ENCODE measurements around the gene NETO2. TPM values are rescaled to one million over a fixed set of nuclear protein-coding genes. Genes with fewer than 3 reads are reported as not detected.

NETO2 gene
- total RNA-seq, 1 experiment from 2014 or later, result 28.6 TPM

GRCh38 chr16:47055136-47055885, 88.4 kb downstream of the NETO2 start:
- Histone ChIP-seq H2BK20ac (ENCODE audit: low read depth, low read length, poor library complexity, severe bottlenecking) (no peak overlapping the region), H2AFZ (ENCODE audit: low read length) (no peak overlapping the region), H2BK5ac (ENCODE audit: insufficient read length, low read length) (no peak overlapping the region), H3K4ac (ENCODE audit: low read depth, low read length) (no peak overlapping the region), H3K9me3 (ENCODE audit: control insufficient read depth, low read depth, low read length) (no peaks in the 10 kb centered on the region), H2BK15ac (ENCODE audit: low read depth, low read length) (no peak overlapping the region), H3K27me3 (ENCODE audit: insufficient read depth, low read length) (no peaks in the 10 kb centered on the region), H2BK120ac (ENCODE audit: low read depth, low read length, poor library complexity, severe bottlenecking) (no peak overlapping the region), H3K4me1 (ENCODE audit: insufficient read depth, low read length) (no peaks in the 10 kb centered on the region), H3K79me1 (ENCODE audit: insufficient read depth, low read depth, low read length, poor library complexity, severe bottlenecking) (no peaks in the 10 kb centered on the region), H3K27ac (ENCODE audit: insufficient read length, low read depth, low read length) (no peak overlapping the region), H3K14ac (ENCODE audit: insufficient read depth, low read length) (no peak overlapping the region), H3K9ac (ENCODE audit: extremely low read depth, insufficient read length, low read length) (no peak overlapping the region), H4K91ac (ENCODE audit: insufficient read length, low read depth, low read length) (no peak overlapping the region), H2BK12ac (ENCODE audit: insufficient read length, low read depth, low read length) (no peak overlapping the region), H3K4me2 (ENCODE audit: insufficient read depth, insufficient read length, low read length) (no peak overlapping the region), H4K5ac (ENCODE audit: insufficient read length, low read depth, low read length) (no peak overlapping the region), H3K56ac (ENCODE audit: insufficient read length, low read depth, low read length) (no peak overlapping the region), H4K20me1 (ENCODE audit: control insufficient read depth, insufficient read depth, insufficient read length) (no peaks in the 10 kb centered on the region), H4K8ac (replicated peaks; ENCODE audit: insufficient read length, low read depth, low read length) (no peak overlapping the region), H3K23ac (ENCODE audit: insufficient read length, low read depth, low read length) (no peak overlapping the region), H3K18ac (ENCODE audit: insufficient read length, low read depth, low read length) (no peak overlapping the region), H3K23me2 (ENCODE audit: insufficient read length, low read depth, low read length, poor library complexity, severe bottlenecking) (no peaks in the 10 kb centered on the region), H3T11ph (ENCODE audit: low read length) (no peak overlapping the region), H3K79me2 (ENCODE audit: insufficient read depth, low read length) (no peaks in the 10 kb centered on the region), H2AK5ac (ENCODE audit: insufficient read length, low read length) (no peak overlapping the region)
- no CpG with 5 or more reads among the region's 26 CpGs for WGBS (ENCODE audit: extremely low coverage, insufficient read length, low lambda C conversion rate)
- Mint-ChIP-seq H3K27me3 (ENCODE audit: low read depth) (no peaks in the 10 kb centered on the region; the same call in 1 of the 2 replicates), H3K4me3 (no peak overlapping the region), H3K9me3 (no peaks in the 10 kb centered on the region; a peak in 1 of 5 replicates), H3K27ac (no peak overlapping the region), H3K36me3 (ENCODE audit: insufficient read depth in 1 of 3, low read depth in 3 of 3) (no peaks in the 10 kb centered on the region), H3K4me1 (no peaks in the 10 kb centered on the region)
- no peak for DNase-seq
- TF ChIP-seq CTCF (conservative IDR thresholded peaks at IDR 0.05), result no peak

Measured in H9 (cell line).